ENCODE measurements around the gene EPB41L4A. TPM values are rescaled to one million over a fixed set of nuclear protein-coding genes. Genes with fewer than 3 reads are reported as not detected.
"Not testable (repeated sequence)": the region's sequence is repeated elsewhere in the genome, so short reads cannot be mapped to it uniquely, and the experiment has no call there.

The EPB41L4A gene
- polyA plus RNA-seq, 3 donors = 21.0 to 26.2 (median 21.8) TPM

- no peak for DNase-seq (ENCODE audit: extremely low read depth in 1 of 11, low read depth in 9 of 11, low spot score in 4 of 11)
Measured at GRCh38 chr5:112372543-112372942, 46.5 kb downstream of the EPB41L4A start.

DNA sequence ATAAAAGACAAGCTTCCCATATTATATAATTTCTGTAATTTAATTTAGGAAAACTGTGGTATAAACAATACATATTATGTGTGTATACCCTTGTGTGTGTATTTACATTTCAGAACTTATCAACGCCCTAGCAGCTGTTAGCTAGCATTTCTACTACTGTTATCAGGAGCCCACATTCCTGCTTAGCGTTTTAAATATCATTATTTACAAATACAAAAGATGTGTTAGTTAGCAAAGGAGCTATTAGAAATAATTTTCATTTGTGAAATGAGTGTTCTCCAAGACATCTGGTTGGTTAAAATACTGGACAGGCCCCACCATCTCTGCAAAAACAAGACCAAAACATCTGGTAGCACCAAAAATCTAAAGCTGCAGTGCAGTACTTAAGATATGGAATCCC is 48.0 kb downstream of the EPB41L4A start:
- DNase-seq (ENCODE audit: extremely low read depth in 1 of 11, low read depth in 9 of 11, low spot score in 4 of 11) = no peak

DNA sequence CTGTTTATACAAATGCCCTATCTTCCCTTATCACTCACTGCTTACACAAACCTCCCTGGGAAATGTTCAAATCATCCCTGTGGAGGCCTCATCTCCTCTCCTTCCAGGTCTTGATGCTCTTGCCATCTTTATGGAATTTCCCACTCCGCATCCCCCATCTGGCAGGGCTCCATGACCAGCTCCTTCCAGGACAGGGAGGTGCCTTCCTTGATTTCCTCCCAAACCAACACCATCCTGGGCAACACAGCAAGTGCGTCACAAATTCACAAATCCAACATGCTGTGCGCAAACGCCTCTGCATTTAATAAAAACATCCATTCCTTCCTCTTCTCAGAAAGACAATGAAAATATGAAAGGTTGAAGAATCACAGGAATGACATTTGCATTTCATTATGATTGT is 51.7 kb downstream of the EPB41L4A start:
- DNase-seq (ENCODE audit: extremely low read depth in 1 of 11, low read depth in 9 of 11, low spot score in 4 of 11) = no peak

GRCh38 chr5:112366987-112367386 is 52.1 kb downstream of the EPB41L4A start:
- no peak for DNase-seq (ENCODE audit: extremely low read depth in 1 of 11, low read depth in 9 of 11, low spot score in 4 of 11)

DNA sequence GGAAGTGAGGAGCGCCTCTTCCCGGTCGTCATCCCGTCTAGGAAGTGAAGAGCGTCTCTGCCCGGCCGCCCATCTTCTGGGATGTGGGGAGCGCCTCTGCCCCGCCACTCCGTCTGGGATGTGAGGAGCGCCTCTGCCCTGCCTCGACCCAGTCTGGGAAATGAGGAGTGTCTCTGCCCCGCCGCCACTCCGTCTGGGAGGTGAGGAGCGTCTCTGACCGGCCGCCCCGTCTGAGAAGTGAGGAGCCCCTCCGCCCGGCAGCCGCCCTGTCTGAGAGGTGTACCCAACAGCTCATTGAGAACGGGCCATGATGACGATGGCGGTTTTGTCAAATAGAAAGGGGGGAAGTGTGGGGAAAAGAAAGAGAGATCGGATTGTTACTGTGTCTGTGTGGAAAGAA is 58.3 kb downstream of the EPB41L4A start:
- DNase-seq (ENCODE audit: extremely low read depth in 1 of 11, low read depth in 9 of 11, low spot score in 4 of 11) = not testable (repeated sequence)

- DNase-seq (ENCODE audit: extremely low read depth in 1 of 11, low read depth in 9 of 11, low spot score in 4 of 11) = no peak
Measured at GRCh38 chr5:112356178-112356956, 62.7 kb downstream of the EPB41L4A start.

GRCh38 chr5:112355058-112355685 is 63.9 kb downstream of the EPB41L4A start:
- no peak for DNase-seq (ENCODE audit: extremely low read depth in 1 of 11, low read depth in 9 of 11, low spot score in 4 of 11)

DNA sequence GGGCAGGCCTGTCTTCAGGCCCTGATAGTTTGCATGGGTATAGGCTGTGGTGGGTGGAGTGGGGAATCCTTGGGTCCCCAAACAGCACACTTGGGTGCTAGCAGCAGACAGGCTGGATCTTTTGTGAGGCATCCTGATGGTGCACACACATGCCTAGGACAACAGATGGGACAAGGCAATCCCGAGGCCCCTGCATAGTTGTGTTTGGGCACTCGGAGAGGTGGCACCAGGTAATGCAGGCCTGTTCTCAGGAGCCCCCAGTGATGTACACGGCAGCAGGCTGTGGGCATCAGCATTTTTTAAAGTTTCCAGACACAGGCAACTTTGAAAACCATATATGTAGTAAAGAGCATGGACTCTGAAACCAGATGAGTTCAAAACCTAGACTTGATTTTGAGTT is 65.4 kb downstream of the EPB41L4A start:
- no peak for DNase-seq (ENCODE audit: extremely low read depth in 1 of 11, low read depth in 9 of 11, low spot score in 4 of 11)

GRCh38 chr5:112351225-112351624 is 67.9 kb downstream of the EPB41L4A start:
- no peak for DNase-seq (ENCODE audit: extremely low read depth in 1 of 11, low read depth in 9 of 11, low spot score in 4 of 11)

GRCh38 chr5:112350626-112351025 is 68.5 kb downstream of the EPB41L4A start:
- no peak for DNase-seq (ENCODE audit: extremely low read depth in 1 of 11, low read depth in 9 of 11, low spot score in 4 of 11)

DNA sequence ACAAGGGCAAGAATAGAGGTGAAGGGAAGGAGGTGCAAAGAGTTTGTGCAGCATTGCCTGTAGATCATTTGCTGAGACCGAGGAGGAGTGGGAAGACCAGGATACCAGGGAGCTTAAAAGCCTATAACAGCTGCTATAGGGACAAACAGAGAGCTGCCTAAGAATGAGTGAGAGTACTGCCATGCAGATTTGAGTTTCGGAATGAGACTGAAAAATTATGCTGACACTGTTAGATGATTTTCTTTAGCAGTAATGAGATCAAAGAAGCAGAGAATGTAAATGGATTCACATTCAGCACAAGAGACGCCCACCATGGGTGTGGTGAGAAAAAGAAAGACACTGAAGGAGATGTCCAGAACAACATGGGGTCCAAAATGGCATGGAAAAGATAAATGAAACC is 69.7 kb downstream of the EPB41L4A start:
- no peak for DNase-seq (ENCODE audit: extremely low read depth in 1 of 11, low read depth in 9 of 11, low spot score in 4 of 11)

DNA sequence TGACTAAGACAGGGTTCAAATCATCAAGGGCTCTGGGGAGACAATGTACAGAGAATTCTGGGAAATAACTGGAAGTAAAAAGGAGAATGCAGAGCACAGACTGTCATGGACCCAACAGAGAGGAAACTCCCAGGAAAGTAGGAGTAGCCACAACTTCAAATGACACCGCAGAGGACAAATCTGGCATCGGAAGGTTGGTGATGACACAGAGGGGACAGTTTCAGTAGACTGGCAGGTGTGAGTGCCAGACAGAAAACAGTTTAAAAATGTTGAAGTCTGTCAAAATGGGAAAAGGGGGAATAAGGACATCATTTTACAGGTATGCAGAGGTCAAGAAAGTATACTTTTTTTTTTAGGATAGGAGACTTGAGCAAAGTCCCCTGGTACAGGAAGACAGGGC is 70.2 kb downstream of the EPB41L4A start:
- no peak for DNase-seq (ENCODE audit: extremely low read depth in 1 of 11, low read depth in 9 of 11, low spot score in 4 of 11)

- DNase-seq (ENCODE audit: extremely low read depth in 1 of 11, low read depth in 9 of 11, low spot score in 4 of 11) = no peak
Measured at GRCh38 chr5:112348387-112348786, 70.7 kb downstream of the EPB41L4A start.

DNA sequence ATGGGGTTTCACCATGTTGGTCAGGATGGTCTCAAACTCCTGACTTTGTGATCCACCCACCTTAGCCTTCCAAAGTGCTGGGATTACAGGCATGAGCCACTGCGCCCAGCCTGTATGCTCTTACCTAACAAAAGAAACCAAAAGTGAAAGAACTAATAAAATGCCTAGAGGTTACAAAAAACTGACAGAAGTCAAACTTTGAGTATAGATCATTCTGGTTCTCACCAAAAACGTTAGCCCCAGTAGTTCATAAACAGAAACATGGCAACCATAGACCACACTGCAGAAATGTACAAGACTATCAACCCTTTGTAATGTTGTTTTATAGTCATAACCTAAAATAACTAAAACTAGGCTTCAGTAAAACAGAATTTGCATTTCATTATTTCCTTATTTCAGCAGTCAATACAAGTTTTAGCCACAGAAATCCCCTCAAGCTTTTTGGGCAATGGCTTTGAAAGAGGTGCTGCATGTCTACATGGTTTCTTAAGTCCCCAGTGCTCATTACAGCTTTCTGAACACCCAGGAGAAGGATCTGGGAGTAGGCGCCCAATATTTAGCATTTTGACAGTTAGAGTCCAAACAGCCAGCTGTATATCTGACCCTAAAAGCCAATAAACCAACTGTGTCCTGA is 72.5 kb downstream of the EPB41L4A start:
- no peak for DNase-seq (ENCODE audit: extremely low read depth in 1 of 11, low read depth in 9 of 11, low spot score in 4 of 11)

GRCh38 chr5:112344540-112344939 is 74.5 kb downstream of the EPB41L4A start:
- no peak for DNase-seq (ENCODE audit: extremely low read depth in 1 of 11, low read depth in 9 of 11, low spot score in 4 of 11)

- DNase-seq (ENCODE audit: extremely low read depth in 1 of 11, low read depth in 9 of 11, low spot score in 4 of 11) = no peak
Measured at GRCh38 chr5:112342389-112342788, 76.7 kb downstream of the EPB41L4A start.

DNA sequence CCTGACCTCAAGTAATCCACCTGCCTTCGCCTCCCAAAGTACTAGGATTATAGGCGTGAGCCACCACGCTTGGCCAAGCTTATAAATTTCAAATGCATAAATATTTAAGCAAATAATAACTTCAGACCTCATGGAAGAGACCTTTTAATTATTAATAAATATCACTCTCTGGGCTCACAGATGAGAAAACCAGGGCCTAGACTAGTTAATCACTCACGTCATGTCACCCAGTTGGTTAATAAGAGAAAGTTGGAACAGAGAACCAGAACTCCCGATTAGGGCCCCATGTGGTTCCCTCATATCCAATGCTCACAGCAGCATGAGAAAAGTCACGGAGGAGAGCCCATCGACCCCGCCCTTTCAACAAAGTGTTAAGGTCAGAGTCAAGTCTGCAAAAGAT is 79.3 kb downstream of the EPB41L4A start:
- no peak for DNase-seq (ENCODE audit: extremely low read depth in 1 of 11, low read depth in 9 of 11, low spot score in 4 of 11)

DNA sequence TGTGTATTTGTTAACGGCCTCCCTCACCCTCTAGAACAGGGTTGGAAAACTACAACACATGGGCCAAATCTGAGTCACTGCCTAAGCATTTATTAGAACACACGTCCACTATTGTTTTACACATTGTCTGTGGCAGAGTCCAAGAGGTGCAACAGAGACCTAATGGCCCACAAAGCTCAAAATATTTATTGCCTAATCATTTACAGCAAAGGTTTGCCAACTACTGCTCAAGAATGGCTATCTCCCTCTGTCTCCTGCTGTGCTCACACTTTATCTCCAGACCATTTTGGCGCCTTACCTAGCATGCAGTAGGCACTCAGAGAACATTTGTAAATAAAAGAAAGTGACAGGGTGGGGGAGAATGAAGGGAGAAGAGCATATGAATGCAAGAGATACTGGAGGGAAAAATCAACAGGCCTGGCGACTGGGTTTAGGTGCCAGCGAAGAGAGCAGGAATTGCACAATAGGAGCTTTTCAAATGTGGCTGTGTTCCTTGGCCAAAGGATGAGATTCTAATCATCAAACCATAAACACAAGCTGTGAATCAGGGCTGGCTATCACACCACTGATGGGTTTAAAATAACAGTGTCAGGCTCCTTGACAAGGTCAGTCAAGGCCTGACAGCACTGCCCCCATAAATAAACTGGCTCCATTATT is 80.3 kb downstream of the EPB41L4A start:
- no peak for DNase-seq (ENCODE audit: extremely low read depth in 1 of 11, low read depth in 9 of 11, low spot score in 4 of 11)

DNA sequence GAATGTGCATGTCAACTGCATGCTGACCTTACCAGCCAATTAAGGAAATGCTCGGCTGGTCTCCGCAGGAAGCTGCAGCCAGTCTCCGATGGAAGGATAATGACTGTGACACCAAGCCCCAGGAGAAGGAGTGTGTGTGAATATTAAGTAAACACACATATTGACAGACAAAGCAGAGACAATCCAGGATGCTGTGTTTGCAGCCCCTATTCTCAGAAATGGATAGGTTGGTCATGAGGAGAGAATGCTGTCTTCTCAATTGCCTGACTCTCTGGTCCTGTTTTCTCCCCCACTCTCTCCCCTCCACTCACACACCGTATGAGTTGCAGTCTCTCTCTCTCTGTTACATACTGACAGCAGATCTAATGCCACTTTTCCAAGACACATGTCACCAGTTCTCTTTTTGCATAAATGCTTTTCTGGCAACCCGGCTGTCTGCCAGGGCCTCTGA is 85.7 kb downstream of the EPB41L4A start:
- no peak for DNase-seq (ENCODE audit: extremely low read depth in 1 of 11, low read depth in 9 of 11, low spot score in 4 of 11)

- DNase-seq (ENCODE audit: extremely low read depth in 1 of 11, low read depth in 9 of 11, low spot score in 4 of 11) = no peak
Measured at GRCh38 chr5:112331892-112332291, 87.2 kb downstream of the EPB41L4A start.

Data from renal cortex interstitium (tissue), 11 donors.